Left colon (tissue), 2 donors: Measurements from ENCODE around the gene UTS2R. TPM values are rescaled to one million over a fixed set of nuclear protein-coding genes. Genes with fewer than 3 reads are reported as not detected.
"Not testable (repeated sequence)": the region's sequence is repeated elsewhere in the genome, so short reads cannot be mapped to it uniquely, and the experiment has no call there.

Source experiments
- ATAC-seq: fragments of 200-7000 bp; cut with Tn5 transposase; one replicate; pipeline ENCODE4 v1.9.1; 2020; ENCODE audit warnings: mild to moderate bottlenecking, moderate library complexity
- DNase-seq, 2 donors: peaks; one replicate each; pipeline ENCODE4 v3.0.0-alpha.2; 2020
- intact Hi-C, 2 donors: fragments of 100-400 bp; cut with DNase I in 1 of 2; cut with micrococcal nuclease in 1 of 2; formaldehyde crosslinking; loops; one replicate each; pipeline versions ENCODE4 v1.11.2 to v1.14.0; 2022; cut with DNase I, micrococcal nuclease
- total RNA-seq, 2 donors: library from RNA; stranded (reverse); fragmentation: NEBNext Ultra II Directional; extraction: Animal tissue kit (Norgen Biotek cat#: 25700); gene quantifications; one replicate each; pipeline ENCODE4 v1.2.1, GENCODE V29; 2021
- donor health status: DM: no; HTN: no; CAD: no.
- donor health status: DM: yes; HTN: yes; CAD: no.

UTS2R gene
- total RNA-seq, 2 donors from 2014 or later: not detected

DNA sequence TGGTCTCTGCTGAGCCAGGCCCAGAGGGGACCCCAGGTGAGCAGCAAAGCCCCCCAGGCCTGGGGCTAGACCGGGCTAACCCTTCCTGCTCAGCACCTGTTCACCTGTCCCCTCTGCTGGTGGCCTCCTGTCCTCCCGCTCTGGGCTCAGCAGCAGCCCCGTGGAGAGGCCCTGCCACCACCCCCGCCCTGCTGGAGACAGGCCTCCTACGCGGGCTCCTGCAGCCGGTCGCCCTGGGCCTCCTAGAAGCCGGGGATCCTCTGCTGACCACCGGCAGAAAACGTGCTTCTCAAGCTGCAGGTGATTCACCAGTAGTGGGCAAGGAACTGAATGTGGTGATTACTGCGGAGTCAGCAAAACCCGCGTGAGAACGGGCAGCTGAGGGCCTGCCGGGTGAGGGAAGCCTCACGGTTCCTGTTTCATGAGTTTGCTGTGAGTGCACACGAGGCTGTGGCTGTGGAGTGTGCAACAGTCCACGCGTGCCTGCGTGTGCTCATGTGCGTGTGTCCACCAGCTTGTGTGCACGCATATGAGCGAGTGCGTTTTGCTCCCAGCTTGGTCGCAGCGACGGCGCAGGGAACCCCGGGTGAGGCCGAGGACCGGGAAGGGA lies 38.8 kb upstream of the UTS2R start:
- DNase-seq (peak in 1 of 2 donors; percentile 62), ATAC-seq (peak; percentile 8)
- intact Hi-C loops: no loop called here

GRCh38 chr17:82333279-82334171 lies 38.0 kb upstream of the UTS2R start, which contains the start of gene SECTM1:
TSS of gene SECTM1 (minus strand) at chr17:82333766. CDS start at chr17:82327240, 6,526 bp downstream.
- intact Hi-C loops: no loop called here
- ATAC-seq: peak; percentile 29

DNA sequence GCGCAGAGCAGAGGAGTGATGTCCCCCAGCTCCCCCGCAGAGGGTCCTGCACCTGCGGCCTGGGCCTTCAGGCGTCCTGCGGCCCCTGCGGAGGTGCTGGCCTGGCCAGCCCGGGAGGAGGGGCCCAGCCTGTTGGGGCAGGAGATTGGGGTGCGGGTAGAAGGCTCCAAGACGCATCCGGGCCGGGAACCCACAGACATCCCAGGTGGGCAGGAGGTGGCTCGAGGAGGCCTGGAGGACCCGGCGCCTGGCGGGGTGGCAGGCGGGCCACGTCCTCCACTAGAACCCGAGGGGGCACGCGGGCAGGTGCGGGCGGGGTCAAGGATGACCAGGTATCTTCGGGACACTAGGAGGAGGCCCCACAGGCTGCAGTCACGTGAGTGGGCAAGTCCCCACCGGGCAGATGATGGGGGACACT lies 37.4 kb upstream of the UTS2R start:
- ATAC-seq (no peak), DNase-seq (no peak)
- intact Hi-C loops: no loop called here

More at GRCh38 chr17:82333279-82334171, 38.0 kb upstream of the UTS2R start, which contains the start of gene SECTM1:
- DNase-seq: peak in 1 of 2 donors; percentile 64

DNA sequence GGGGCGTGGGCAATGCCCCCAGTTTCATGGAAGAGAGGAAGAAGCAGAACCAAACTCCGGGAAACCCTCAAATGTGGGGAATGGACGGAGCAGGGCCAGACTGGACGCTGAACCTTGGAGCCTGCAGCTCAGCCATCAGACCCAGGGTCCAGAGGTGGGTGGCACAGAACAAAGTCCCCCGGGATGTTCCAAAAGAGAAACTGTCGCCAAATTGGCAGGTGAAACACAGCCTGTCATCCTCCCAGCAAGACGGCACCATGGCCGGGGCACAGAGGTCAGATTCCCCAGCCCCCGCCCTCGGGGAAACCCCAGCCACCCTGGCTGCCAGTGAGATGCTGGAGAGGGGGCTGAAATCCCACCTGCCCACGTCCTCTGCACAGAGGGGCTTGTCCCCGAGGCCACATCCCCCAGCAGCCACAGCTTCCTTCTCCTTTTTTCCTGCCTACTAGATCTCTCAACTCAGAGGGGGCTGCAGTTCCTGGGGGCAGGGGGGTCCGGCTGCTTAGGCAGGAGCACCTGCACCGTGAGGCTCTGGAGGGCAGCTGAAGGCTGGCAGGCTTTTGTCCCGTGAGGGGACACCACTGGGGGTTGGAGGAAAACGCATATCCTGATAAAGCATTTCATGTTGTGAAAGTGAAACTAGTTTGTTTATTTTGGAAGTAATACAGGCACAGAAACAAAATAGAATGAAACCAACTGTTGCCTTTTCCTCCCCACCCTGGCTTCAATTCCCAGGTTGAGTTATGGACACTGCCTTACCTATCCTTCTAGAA lies 36.8 kb upstream of the UTS2R start:
- DNase-seq: no peak
- intact Hi-C loops: no loop called here
- peak; percentile 5 for ATAC-seq

DNA sequence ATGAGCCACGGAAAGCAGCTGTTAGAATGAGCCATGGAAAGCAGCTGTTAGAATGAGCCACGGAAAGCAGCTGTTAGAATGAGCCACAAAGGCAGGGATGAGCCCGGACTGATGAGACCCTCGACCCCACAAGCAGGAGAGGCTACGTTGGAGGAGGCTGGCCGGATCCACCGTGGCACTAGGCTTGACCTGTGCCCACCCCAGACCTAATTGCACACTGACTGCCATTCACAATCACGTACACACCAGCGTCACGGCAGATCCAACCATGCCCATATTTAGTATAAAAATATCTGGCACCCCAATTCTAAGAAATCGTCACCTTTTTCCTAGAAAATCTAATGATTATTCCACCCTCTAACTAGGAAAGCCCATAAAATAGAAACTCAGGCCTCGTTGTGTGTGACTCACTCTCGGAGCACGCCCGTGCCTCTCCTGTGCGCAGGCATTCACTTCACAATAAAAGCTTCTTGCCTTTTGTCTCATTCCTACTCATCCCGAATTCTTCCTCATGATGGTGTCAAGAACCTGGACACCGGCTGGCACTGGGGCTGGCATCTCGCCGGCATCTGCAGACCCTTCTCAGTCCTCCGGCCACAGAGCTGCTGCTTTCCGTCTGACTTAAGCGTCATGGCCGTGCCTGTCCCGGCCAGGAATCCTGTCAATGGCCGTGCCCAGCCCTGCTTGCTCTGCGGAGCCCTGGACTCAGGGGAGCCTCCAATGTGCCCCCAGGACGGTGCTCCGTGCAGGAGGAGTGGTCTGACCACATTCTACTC lies 32.5 kb upstream of the UTS2R start:
- peak; percentile 82 for ATAC-seq
- DNase-seq: peak; percentile 66 to 77
- intact Hi-C loops: no loop called here

GRCh38 chr17:82339634-82340580 lies 31.7 kb upstream of the UTS2R start:
- ATAC-seq (peak; percentile 22), DNase-seq (no peak)
- intact Hi-C loops: no loop called here

GRCh38 chr17:82342361-82343079 lies 29.0 kb upstream of the UTS2R start:
- intact Hi-C loops: no loop called here
- DNase-seq (no peak), ATAC-seq (no peak)

- intact Hi-C loops: no loop called here
- ATAC-seq (no peak), DNase-seq (no peak)
Measured at GRCh38 chr17:82343560-82343959, 28.0 kb upstream of the UTS2R start.

DNA sequence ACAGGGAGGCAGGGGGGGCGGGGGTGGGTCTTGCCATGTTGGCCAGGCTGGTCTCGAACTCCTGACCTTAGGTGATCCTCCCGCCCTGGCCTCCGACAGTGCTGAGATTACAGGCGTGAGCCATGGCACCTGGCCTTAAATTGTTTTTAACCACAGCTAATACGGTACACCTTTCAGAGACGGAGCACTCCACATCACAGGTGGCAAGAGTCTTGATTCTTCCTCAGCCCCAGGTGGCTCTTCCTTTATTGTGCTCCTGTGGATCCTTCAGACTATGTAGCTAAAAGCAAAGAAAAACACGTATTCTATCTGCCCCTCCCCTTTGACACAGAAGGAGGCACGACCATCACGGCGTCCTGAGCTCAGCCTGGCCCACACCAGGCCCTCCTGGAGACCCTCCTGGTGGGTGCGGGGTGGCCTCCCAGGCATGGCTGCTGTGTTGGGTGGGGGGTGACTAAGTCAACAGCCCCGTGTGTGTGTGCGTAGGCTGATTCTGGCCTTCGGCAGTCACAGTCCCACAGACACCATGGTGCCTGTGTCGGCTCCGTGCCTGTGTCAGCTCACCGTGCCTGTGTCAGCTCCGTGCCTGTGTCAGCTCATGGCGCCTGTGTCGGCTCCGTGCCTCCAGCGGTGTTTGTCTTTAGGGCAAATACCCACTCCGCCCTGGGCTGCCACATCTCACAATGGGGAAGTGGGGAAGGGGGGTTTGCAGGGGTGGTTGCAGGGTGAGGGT lies 27.2 kb upstream of the UTS2R start:
- DNase-seq (peak in 1 of 2 donors; percentile 26), ATAC-seq (peak; percentile 38)
- intact Hi-C loops: no loop called here

DNA sequence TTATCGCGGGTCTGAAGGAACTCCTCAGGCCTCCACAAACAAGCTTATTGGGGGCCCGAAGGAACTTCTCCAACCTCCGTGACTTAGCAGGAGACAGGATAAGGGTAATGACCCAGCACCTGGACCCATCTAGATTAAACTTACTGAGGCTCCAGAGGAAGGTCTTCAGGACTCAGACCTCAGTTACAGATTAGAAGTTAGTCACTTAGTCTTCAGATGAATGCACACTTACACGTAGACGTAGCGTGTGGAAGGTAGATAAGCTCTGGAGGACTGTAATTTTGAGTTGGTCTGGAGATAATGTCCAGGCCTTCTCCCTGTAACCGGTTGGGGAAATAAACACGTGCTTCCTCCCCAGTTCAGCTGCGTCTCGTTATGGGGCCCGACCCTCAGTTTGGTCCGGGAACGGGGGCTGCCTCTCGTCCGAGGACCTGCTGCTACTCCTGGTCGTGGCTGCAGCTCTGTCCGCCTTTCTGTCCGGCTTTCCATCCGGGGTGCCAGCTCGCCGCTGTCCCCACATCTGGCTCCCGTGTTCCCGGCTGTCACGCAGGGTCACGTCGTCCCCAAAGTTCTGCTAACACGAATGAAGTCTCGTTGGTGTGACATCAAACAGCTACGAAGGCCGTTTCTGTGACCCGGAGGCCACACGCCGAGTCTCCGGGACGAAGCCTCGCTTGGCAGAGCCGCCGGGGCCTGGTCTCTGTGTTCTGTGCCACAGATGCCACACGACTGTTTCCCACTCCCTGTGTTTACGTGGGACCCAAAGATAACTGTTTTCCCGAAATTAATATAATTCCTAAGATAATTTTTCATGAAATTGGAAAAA lies 26.2 kb upstream of the UTS2R start:
- intact Hi-C loops: no loop called here
- DNase-seq: no peak
- no peak for ATAC-seq

GRCh38 chr17:82346342-82347300 lies 24.9 kb upstream of the UTS2R start:
- intact Hi-C loops: no loop called here
- peak; percentile 64 for ATAC-seq

GRCh38 chr17:82347994-82348393 lies 23.6 kb upstream of the UTS2R start:
- DNase-seq, intact Hi-C loops, ATAC-seq: not testable (repeated sequence)

More at GRCh38 chr17:82346342-82347300, 24.9 kb upstream of the UTS2R start:
- DNase-seq: peak in 1 of 2 donors; percentile 39

GRCh38 chr17:82348434-82348833 lies 23.1 kb upstream of the UTS2R start:
- ATAC-seq (no peak), DNase-seq (no peak)
- intact Hi-C loops: no loop called here

DNA sequence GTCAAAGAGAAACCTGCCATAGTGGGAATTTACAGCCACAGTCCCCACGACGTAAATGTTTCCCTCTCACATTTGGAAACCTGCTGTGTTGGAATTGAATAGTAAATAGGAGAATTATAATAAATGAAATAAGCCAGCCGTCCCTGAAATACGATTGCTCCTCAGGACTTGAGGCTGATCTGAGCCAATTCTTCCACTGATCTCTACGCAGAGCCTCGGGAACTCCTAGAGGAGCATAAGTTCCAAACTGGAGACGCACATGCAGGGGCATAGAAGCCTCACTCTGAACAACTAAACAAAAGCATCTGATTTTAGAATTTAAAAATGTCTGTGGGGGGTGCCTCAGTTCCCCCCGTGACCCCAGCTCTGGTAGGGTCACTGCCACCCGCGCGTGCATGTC lies 22.7 kb upstream of the UTS2R start:
- no peak for DNase-seq
- intact Hi-C loops: no loop called here
- no peak for ATAC-seq
